SKM-1 (cell line): ENCODE results near the gene SERTM2.
"Not testable (repeated sequence)": the region's sequence is repeated elsewhere in the genome, so short reads cannot be mapped to it uniquely, and the experiment has no call there.

Experiments used
- DNase-seq: peaks from one replicate; lab custom pipeline; 2025; ENCODE audit not compliant: unreplicated experiment; lab: John Stamatoyannopoulos, UW

The SERTM2 gene

DNA sequence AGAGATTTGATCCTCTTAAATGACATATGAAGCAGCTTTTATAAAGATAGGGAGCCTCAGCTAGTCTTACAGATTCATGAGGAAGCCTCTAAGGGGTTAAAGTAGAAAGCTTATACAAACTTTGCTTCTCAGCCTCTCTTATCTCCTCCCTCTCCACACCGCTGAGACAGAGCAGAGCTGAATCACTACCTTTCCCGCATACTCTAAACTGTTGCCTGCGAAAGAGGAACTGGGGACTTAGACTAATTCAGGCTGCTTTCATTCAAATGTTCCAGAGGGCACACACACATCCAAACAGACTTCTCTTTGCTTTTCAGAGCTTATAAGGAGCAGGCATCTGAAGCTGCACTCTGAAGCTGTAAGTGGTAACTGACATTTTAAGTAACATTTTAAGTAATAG, at the start of gene SERTM2:
SERTM2 (plus strand) TSS at position 169 of the 400 bp plus-strand sequence. CDS start 7,213 bp downstream, outside the sequence.
- DNase-seq, result no peak

DNA sequence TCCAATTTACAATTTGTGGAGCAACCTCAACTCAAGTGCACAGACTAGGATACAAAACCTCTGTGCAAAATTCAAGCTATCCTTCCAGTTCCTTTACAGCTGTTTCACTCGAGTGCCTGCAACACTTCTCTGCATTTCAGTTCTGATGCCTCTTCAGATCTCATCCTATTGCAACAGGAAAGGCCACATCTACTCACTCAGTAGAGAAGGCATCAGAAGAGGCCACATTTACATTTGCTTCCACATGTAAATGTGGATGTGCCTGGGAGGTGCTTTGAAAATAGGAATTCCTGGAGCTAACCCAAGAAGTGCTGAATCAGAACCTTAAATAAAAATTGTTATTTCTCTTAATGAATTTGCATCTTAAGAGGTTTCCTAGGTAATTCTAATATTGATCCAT, 45.8 kb upstream of the SERTM2 start:
- DNase-seq, result no peak

DNA sequence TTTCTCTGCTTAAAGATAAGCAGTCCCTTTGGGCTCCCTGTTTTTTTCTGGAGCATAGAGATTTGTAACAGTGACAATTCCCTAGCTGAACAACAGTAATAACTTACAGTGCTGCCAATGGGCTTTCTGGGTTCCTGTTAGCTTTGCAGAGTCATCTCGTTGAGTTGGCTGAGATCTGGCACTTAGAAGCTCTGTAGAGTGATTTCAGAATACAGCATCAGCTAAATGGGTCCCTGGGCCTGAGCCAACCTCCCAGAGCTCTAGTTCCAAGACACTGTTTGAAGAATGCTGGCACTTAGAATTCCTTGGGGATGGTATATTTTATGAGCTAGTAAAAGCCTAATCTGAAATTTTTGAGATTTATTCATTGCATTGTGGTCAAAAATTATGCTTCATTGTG, 43.5 kb upstream of the SERTM2 start:
- DNase-seq, result no peak

DNA sequence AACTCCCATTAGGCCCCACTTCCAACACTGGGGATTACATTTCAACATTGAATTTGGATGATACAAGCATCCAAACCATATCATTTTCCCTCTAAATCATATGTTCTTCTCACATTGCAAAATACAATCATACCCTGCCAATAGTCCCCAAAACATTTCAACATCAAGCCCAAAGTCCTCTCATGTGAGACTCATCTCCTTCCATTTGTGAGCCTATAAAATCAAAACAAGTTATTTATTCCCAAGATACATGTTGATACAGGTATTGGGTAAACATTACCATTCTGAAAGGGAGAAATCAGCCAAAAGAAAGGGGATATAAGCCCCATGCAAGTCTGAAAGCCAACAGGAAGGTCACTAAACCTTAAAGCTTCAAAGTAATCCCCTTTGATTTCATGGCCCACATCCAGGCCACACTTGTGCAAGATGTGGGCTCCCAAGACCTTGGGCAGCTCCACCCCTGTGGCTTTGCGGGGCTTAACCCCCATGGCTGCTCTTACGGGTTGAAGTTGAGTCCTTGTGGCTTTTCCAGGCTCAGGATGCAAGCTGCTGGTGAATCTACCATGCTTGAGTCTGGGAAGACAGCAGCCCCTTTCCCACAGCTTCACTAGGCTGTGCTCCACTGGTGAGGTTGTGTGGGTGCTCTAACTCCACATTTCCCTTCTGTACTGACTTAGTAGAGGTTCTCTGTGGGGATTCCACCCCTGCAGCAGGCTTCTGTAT, 40.6 kb upstream of the SERTM2 start:
- no peak for DNase-seq

DNA sequence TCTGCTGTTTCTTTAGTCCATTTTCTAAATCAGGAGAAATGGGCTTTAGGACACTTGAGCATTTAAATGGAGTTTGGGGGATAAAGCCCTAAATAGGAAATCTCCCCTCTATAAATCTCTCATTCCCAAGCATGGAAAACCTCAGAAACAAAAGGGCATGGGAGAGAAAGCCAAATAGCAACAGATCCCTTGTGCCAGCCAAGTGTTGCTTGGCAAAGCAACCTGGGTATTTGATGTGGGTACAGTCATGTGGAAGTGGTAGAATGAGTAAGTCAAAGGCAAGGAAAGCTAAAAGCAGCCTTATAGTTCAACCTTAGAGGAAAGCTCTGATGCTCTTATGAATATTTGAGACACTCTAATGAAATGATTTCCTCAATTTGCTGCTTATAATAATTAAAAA, 29.5 kb upstream of the SERTM2 start:
- DNase-seq, result no peak

DNA sequence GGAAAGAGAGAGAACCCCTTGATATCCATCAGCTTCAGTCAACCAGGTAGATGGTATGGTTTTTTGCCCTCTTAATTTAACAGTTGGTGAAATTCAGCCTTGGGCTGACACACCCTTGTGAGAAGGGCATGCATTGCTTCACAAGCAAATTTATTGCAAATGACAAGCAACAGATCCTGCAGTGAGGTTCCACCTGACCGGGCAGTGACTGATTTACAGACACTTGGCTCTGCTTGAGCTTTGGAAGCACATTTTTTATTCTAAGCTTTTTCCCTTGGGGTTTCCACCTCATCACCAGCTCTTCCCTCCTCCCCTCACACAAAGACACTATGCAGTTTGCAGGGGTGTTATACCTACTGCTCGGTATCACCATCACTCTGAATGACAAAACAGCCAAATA, 28.3 kb upstream of the SERTM2 start:
- DNase-seq, result no peak

DNA sequence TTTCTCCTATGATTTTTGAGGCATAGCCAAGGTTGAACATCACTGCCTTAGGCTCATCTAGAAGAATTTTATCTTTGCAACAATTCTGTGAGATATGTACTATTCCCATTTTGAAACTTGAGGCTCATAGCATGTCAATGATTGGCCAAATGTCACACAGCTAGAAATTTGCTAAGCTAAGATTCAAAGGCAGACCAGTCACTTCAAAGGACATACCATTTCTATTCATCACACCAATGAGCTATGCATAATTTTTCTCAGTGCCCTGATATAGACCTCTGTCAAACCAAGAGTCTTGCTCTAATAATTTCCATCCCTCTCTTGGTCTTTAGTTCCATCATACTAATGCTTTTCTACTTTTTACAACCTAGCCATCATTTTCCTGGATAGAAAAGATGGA, 27.6 kb upstream of the SERTM2 start:
- DNase-seq, result no peak

DNA sequence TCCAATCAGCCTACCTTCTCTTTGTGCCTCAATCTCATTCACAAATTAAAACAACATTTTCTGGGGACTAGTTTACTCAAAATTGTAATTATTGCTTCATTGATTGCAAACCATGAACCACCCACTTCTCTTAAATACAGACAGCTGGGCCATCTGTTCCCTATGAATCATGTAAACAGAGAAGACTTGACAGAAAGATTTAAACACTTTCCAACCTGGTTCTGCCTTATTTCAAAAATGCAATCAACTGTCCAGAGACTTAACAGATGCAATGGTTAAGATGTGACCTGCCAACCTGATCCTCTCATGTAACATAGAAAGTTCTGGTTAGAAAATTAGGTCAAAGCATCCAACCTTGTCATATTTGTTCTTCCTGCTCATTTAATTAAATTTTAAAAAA, 20.8 kb upstream of the SERTM2 start:
- DNase-seq, result no peak

DNA sequence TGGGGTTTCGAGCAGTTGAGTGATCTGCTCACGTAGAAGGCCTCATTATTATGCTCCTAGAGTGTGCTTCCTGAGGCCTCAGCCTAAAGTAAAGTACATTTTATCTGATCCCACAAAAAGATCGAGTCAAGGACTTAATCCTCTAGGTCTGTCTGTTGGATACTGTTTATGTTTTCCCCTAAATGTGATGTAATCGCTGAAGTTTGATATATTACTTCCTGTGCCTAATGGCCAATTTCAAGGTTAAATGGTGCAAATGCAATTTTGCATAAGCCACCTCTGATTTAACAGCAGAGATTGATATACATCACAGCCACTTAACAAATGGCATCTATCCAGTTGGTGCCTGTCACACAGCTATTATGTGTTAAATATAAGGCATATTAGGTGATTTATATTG, 19.4 kb upstream of the SERTM2 start:
- DNase-seq, result no peak

DNA sequence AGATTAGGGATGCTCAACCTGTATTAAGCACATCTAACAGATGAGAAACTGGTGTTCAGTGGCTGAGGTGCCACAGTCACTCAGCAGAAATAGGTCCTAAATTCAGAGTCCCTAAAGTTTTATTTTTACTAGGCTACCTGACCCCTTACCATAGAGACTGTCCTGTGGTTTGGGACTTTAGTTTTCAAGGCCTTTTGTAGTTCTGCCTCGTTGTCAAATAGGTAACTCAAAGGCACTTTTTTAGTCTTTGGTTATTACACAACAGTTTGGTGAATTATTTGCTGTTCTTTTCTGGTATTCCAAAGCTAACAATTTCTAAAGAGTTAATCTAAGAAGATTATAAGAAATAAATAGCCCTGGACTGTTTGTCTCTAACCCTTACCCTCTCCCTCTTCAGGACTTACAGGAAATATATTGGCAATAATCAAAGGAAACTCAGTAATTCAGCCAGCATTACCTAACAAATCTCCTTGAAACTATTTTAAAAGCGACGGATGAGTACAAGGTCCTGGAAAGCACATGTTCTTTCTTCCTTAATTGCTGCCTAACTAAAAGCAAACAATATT, 12.8 kb upstream of the SERTM2 start:
- DNase-seq, result no peak

DNA sequence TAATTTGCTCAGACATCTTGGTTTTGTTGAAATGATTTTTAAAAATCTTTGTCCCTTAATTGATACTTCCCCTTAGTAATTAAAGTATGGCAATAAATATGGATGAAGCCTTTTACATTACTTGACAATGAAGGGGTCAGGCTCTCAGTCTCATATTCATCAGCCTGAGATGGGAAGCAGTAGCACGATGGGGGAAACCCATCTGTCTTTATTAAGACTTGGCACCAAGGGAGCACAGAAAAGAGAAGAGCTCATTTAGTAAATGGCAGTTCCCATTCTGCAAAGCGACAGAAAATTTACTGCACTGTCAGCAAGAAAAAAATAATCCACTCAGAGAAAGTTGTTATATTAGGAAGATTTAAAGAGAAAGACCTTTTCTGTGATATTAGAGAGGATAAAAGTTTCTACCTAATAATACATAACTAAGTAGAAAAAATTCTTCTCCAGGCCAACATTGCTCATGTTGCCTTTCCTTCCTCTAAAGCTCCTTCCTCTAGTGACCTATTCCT, 7.9 kb upstream of the SERTM2 start:
- no peak for DNase-seq

DNA sequence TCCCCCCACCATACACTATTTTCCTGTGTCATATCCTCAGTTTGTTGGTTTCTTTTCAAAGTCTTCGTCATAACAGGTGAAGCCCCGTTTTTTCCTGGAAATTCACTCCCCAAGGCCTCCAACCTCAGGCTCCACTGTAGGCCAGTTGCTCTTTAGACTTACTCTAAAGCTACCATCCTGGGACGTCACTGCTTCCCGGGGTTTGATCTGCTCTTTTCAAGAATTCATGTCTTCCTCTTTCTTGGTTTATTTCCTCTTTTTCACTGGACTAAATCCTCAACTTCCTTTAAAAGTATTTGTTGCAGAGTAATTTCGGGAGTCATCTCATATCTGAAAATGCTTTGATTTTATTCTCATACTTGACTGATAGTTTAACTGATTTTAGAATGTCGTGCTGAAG, 6.5 kb upstream of the SERTM2 start:
- DNase-seq, result peak; percentile 24

DNA sequence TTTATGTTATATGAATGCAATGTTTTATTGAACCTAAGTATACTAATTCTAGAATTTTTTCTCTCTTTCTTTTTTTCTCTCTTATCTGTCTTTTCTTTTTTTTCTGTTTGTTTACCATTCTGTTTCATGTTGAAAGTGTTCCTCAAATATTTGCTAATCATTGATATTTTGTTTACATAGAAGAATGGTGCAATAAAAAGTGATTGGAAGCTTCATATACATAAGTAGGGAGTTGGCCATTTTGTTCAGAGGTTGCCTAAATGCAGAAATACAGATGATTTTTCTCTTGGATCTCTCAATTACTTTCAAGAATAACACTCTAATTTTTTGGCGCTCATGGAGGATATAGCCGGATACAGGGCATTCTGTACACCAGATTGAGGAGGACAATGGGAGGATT, 5.7 kb upstream of the SERTM2 start:
- DNase-seq, result no peak

DNA sequence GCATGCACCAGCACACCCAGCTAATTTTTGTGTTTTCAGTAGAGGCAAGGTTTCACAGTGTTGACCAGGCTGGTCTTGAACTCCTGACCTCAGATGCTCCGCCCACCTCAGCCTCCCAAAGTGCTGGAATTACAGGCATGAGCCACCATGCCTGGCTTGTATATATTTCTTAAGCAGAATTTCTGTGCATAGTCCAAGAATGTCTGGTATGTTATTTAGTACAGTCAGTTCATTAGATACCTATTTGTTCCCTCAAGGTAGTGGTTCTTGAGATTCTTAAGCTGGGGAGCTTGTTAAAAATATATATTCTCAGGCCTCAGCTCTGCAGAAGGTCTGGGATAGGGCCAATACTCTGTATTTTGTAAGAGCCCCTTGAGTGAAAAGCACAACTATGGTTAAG, 4.6 kb upstream of the SERTM2 start:
- DNase-seq, result no peak

DNA sequence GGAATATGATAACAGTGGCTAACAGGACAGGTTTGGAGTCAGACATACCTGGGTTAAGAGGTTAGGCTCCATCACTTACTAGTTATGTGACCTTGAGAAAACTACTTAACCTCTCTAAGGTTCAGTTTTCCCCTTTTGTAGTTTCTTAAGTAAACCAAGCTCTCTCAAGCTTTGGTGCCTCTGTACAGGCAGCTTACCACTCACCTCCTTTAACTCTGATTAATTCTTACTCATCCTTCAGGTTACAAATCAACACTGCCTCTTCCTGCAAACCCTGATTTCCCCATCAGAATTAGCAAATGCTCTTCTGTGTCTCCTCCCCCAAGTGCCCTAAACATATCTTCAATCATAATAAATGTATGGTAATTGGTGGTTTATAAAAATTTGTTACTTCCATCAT, 3.5 kb upstream of the SERTM2 start:
- no peak for DNase-seq

DNA sequence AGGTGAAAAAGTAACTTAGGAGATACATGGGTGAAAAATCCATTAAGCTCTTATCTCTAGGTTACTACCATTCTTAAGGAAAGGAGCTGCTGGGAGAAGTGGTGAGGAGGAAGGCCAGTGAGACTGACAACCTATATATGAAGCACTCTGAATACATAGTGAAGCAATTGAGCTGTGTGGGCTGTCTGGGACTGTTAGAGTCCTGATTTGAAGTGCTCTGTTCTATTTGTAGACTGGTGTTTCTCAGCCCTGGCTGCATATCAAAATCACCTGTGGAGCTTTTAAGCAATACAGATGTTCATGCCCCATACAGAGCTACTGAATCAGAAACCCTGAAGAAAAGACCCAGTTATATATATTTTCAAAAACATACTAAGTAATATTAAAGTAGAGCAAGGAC, 3.9 kb downstream of the SERTM2 start:
- no peak for DNase-seq

DNA sequence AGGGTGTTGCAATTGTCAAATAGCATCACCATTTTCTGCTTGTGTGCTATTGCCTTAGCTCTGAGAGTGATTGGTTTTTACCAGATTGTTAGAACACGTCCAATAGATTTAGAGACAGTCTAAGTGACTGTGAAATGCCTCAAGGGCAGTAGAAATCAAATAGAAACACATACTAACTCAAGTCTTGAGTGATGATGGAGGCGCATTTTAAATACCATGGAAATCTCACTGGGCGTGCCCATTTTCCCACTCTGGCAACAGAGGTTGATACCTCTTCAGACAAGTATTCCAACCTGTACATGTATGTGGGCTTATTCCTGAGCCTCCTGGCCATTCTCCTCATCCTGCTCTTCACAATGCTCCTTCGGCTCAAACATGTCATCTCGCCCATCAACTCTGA, 7.2 kb downstream of the SERTM2 start:
- no peak for DNase-seq

DNA sequence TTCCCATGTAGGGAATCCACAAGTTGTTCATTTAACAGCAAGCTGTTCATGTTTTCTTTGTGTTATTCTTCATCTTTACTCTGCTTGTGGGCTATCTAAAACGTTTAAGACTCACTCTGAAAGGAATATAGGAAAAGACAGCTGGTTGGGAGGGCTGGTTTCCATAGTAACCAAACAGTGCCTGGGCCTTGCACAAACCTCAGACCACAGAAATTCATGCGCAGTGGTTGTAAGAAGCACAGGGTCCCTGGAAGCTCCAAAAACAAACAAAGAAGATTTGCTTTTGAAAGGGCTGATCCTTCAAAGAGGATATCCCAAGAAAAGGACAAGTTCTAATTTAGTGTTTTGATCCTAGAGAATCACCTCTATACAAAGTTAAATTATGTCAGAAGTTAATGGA, 7.8 kb downstream of the SERTM2 start:
- no peak for DNase-seq

DNA sequence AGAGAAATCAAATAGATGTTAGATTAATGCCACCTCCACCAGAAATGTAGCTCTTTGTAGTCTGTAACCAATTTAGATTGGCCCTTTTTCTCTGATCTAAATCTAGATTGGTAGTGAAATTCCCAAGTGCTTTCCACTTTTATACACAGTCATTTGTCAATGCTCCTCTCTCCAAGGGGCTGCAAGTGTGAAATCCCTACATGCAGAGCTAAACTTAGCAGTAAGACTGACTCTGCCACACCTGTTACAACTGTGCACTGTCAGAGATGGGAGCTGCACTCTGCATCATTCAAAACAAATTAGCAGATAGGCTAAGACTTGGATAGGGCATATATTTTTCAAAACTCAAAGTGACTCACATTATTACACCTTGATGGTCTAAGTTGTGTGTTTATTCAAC, 9.1 kb downstream of the SERTM2 start:
- DNase-seq, result no peak

DNA sequence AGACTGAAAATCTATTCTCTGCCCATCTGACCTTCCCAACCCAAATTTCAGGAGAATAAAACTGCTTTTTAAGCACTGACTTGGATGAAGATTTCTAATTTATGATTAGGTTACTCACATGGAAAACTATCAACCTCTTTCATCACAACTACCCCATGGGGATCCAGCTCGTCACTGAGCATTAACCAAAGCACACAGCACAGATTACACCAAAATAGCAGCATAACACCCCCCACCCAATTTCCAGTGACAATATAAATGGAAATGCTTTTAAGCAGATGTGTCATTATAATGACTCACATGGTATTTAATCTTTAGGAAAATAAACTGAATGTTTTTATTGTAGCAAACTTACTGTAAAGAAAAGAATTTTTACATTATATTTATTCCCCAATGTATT, 9.7 kb downstream of the SERTM2 start:
- DNase-seq, result no peak

DNA sequence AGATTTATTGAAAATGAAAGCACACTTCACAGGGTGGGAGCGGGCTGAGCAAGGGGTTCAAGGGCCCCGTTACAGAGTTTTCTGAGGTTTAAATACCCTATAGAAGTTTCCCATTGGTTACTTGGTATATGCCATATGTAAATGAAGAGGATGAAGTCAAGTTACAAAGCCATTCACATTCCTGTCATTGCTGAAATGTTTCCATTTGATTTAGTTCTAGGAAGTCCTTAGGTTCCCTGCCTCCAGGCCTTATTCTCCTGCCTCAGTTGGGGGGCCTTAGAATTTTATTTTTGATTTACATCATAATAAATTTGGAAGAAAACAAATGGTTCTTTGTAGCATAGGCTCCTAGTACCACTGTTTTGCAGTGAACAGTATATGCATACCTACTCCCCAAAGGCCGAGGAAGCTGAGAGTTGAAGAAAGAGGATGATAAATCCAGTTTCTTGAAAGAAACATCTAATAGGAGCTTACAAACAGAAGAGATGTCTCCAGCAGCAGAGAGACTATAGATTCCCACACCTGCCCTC, 31.8 kb downstream of the SERTM2 start:
- DNase-seq, result no peak

DNA sequence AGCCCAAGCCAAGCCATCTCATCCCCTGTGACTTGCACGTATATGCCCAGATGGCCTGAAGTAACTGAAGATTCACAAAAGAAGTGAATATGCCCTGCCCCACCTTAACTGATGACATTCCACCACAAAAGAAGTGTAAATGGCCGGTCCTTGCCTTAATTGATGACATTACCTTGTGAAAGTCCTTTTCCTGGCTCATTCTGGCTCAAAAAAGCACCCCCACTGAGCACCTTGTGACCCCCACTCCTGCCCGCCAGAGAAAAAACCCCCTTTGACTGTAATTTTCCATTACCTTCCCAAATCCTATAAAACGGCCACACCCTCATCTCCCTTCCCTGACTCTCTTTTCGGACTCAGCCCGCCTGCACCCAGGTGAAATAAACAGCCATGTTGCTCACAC, 37.8 kb downstream of the SERTM2 start:
- not testable (repeated sequence) for DNase-seq
